ENCODE measurements around the gene APOBEC3B. TPM values are rescaled to one million over a fixed set of nuclear protein-coding genes. Genes with fewer than 3 reads are reported as not detected.
"Not testable (repeated sequence)": the region's sequence is repeated elsewhere in the genome, so short reads cannot be mapped to it uniquely, and the experiment has no call there.

APOBEC3B gene
- total and polyA plus RNA-seq, 8 donors = 1.1 to 8.7 (median 3.8) TPM; not detected in 3

- no peak for TF ChIP-seq EP300 (IDR thresholded peaks at IDR 0.05)
- TF ChIP-seq POLR2A (IDR thresholded peaks at IDR 0.05) = no peak
- TF ChIP-seq CTCF (IDR thresholded peaks at IDR 0.05) = no peak
- TF ChIP-seq POLR2AphosphoS5 (IDR thresholded peaks at IDR 0.05) = no peak
- peak overlapping the region in 1 of 4 donors; percentile 63 for H3K4me3 ChIP-seq
- H3K36me3 ChIP-seq = peaks cover 0 to 10% (median 9%) of the 10 kb centered on the region in 4 donors
- no peaks in the 10 kb centered on the region for H3K9me3 ChIP-seq
- intact Hi-C loops (cut with DNase I; ENCODE audit: low total_unique reads) = no loop called here
- 88 to 92% (median 90%) methylated on average over 19 of the region's 19 CpGs for WGBS, 5 donors
- peaks cover 8 to 23% (median 16%) of the 10 kb centered on the region in 4 donors for H3K4me1 ChIP-seq
- no peaks in the 10 kb centered on the region for H3K27me3 ChIP-seq
- H3K27ac ChIP-seq = peak overlapping the region in 4 of 5 donors; percentile 89 to 94 (median 90)
- no peak for DNase-seq
Observed at GRCh38 chr22:39039306-39040126, 57.4 kb downstream of the APOBEC3B start.

GRCh38 chr22:39040155-39040537 is 58.0 kb downstream of the APOBEC3B start:
- peak overlapping the region; percentile 59 to 75 (median 61) for H3K4me3 ChIP-seq
- WGBS, 5 donors = 30 to 39% (median 35%) methylated on average over 6 to 14 of the region's 14 CpGs

GRCh38 chr22:39040538-39041296 is 58.6 kb downstream of the APOBEC3B start, which contains the start of gene APOBEC3F:
TSS of gene APOBEC3F (plus strand) at chr22:39040864. CDS start at chr22:39040961, 97 bp downstream.
- Histone ChIP-seq H3K27ac (peak within 1 kb of the TSS; percentile 70 to 94 (median 90)), H3K36me3 (peaks cover 0 to 20% (median 14%) of the 10 kb centered on the region in 4 donors), H3K4me1 (peaks cover 8 to 23% (median 16%) of the 10 kb centered on the region in 4 donors), H3K4me3 (peak within 1 kb of the TSS; percentile 59 to 75 (median 61))
- peak in 2 of 3 donors; percentile 61 to 67 for TF ChIP-seq POLR2AphosphoS5 (IDR thresholded peaks at IDR 0.05)
- DNase-seq = peak; percentile 71 to 77
- H3K9me3 ChIP-seq; intact Hi-C loops (cut with DNase I; ENCODE audit: low total_unique reads); H3K27me3 ChIP-seq: not testable (repeated sequence)
- WGBS, 5 donors = 0 to 2% (median 1%) methylated on average over 15 to 21 of the region's 21 CpGs

More at GRCh38 chr22:39040155-39040537, 58.0 kb downstream of the APOBEC3B start:
- DNase-seq; H3K9me3 ChIP-seq; intact Hi-C loops (cut with DNase I; ENCODE audit: low total_unique reads); H3K27me3 ChIP-seq: not testable (repeated sequence)
- H3K4me1 ChIP-seq = peaks cover 8 to 23% (median 16%) of the 10 kb centered on the region in 4 donors
- H3K36me3 ChIP-seq = peaks cover 0 to 14% (median 10%) of the 10 kb centered on the region in 4 donors
- peak overlapping the region; percentile 70 to 94 (median 90) for H3K27ac ChIP-seq

DNA sequence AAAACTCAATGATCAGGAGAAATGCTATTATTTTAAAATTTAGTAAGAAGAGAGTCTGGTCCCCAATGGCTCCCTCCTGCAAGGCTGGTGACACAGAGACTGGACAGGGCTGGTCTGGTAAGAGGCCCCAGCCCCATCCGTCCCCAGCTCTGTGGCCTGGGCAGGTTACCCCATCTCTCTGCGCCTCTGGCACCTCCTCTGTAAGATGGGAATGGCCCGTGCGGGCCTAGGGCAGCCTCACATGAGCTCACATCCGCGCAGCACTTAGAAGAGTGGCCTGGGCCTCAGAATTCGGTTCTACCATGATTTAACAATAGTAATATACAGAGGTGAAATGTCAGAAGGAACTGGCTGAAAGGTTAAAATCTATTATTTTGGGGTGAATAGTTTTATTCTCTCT is 59.8 kb downstream of the APOBEC3B start:
- no peaks in the 10 kb centered on the region for H3K9me3 ChIP-seq
- H3K27ac ChIP-seq = peak overlapping the region in 2 of 5 donors; percentile 90 to 91
- 90 to 98% (median 94%) methylated on average over 7 of the region's 7 CpGs for WGBS, 5 donors
- intact Hi-C loops (cut with DNase I; ENCODE audit: low total_unique reads) = no loop called here
- no peaks in the 10 kb centered on the region for H3K27me3 ChIP-seq
- peaks cover 0 to 26% (median 19%) of the 10 kb centered on the region in 4 donors for H3K36me3 ChIP-seq
- no peak for TF ChIP-seq POLR2AphosphoS5 (IDR thresholded peaks at IDR 0.05)
- no peak for TF ChIP-seq CTCF (IDR thresholded peaks at IDR 0.05)
- no peak for TF ChIP-seq POLR2A (IDR thresholded peaks at IDR 0.05)
- no peak for TF ChIP-seq EP300 (IDR thresholded peaks at IDR 0.05)
- peaks cover 8 to 23% (median 16%) of the 10 kb centered on the region in 4 donors for H3K4me1 ChIP-seq
- no peak for DNase-seq
- peak overlapping the region in 1 of 4 donors; percentile 63 for H3K4me3 ChIP-seq

Other genes with a start within 250 kb of the APOBEC3B start
- gene SUN2, start 226.3 kb upstream of the APOBEC3B start, total RNA-seq = 100 to 1,000 TPM; 108 to 387 (median 142) TPM
- 10 to 100 TPM; 25.3 to 51.8 (median 26.4) TPM for gene SUN2, start 226.3 kb upstream of the APOBEC3B start, polyA plus RNA-seq
- 10 to 100 TPM in 4 of 5 donors, under 1 TPM in 1; 0.58 to 33.0 (median 11.2) TPM for gene DNAL4, start 188.2 kb upstream of the APOBEC3B start, total RNA-seq
- 10 to 100 TPM; 15.9 to 22.5 (median 21.4) TPM for gene DNAL4, start 188.2 kb upstream of the APOBEC3B start, polyA plus RNA-seq
- 10 to 100 TPM in 2 of 5 donors, 1 to 10 TPM in 3; 1.2 to 19.6 (median 4.1) TPM for gene NPTXR, start 138.3 kb upstream of the APOBEC3B start, total RNA-seq
- gene NPTXR, start 138.3 kb upstream of the APOBEC3B start, polyA plus RNA-seq = 1 to 10 TPM in 2 of 3 donors, under 1 TPM in 1; 0.46 to 2.4 (median 2.2) TPM
- 10 to 100 TPM; 15.4 to 46.0 (median 32.9) TPM for gene CBX6, start 110.1 kb upstream of the APOBEC3B start, total RNA-seq
- 10 to 100 TPM in 2 of 3 donors, 1 to 10 TPM in 1; 8.9 to 20.3 (median 14.6) TPM for gene CBX6, start 110.1 kb upstream of the APOBEC3B start, polyA plus RNA-seq
- 1 to 10 TPM in 2 of 5 donors, not detected in 3; 1.8 to 3.3 TPM for gene APOBEC3A, start 24.7 kb upstream of the APOBEC3B start, total RNA-seq
- 1 to 10 TPM in 2 of 3 donors, not detected in 1; 1.2 to 1.9 TPM for gene APOBEC3A, start 24.7 kb upstream of the APOBEC3B start, polyA plus RNA-seq
- gene APOBEC3C, start 31.9 kb downstream of the APOBEC3B start, total RNA-seq = 10 to 100 TPM in 1 of 5 donors, 1 to 10 TPM in 4; 1.2 to 11.6 (median 2.0) TPM
- 10 to 100 TPM; 12.1 to 15.4 (median 14.9) TPM for gene APOBEC3C, start 31.9 kb downstream of the APOBEC3B start, polyA plus RNA-seq
- 1 to 10 TPM in 3 of 5 donors, under 1 TPM in 1, not detected in 1; 0.29 to 5.3 (median 2.4) TPM for gene APOBEC3D, start 38.8 kb downstream of the APOBEC3B start, total RNA-seq
- gene APOBEC3D, start 38.8 kb downstream of the APOBEC3B start, polyA plus RNA-seq = 1 to 10 TPM; 1.3 to 3.3 (median 2.9) TPM
- 1 to 10 TPM in 3 of 5 donors, under 1 TPM in 1, not detected in 1; 0.89 to 4.1 (median 2.3) TPM for gene APOBEC3F, start 58.5 kb downstream of the APOBEC3B start, total RNA-seq
- gene APOBEC3F, start 58.5 kb downstream of the APOBEC3B start, polyA plus RNA-seq = 1 to 10 TPM; 4.1 to 8.2 (median 4.6) TPM
- 10 to 100 TPM in 1 of 5 donors, 1 to 10 TPM in 2, under 1 TPM in 1, not detected in 1; 0.45 to 19.6 (median 3.6) TPM for gene APOBEC3G, start 94.9 kb downstream of the APOBEC3B start, total RNA-seq
- 1 to 10 TPM; 4.1 to 9.3 (median 7.0) TPM for gene APOBEC3G, start 94.9 kb downstream of the APOBEC3B start, polyA plus RNA-seq
- gene APOBEC3H, start 114.9 kb downstream of the APOBEC3B start, total RNA-seq = 1 to 10 TPM in 1 of 5 donors, not detected in 4; 7.8 TPM
- gene APOBEC3H, start 114.9 kb downstream of the APOBEC3B start, polyA plus RNA-seq = under 1 TPM in 1 of 3 donors, not detected in 2; 0.63 TPM
- 10 to 100 TPM; 10.1 to 84.6 (median 29.6) TPM for gene CBX7, start 170.3 kb downstream of the APOBEC3B start, total RNA-seq
- 10 to 100 TPM; 28.6 to 46.3 (median 29.8) TPM for gene CBX7, start 170.3 kb downstream of the APOBEC3B start, polyA plus RNA-seq

Measured in stomach (tissue), 9 donors.